ENCODE data around the gene SQSTM1. TPM values are rescaled to one million over a fixed set of nuclear protein-coding genes. Genes with fewer than 3 reads are reported as not detected.

Gene SQSTM1
- total RNA-seq, 1 donor from 2014 or later: 125 TPM

DNA sequence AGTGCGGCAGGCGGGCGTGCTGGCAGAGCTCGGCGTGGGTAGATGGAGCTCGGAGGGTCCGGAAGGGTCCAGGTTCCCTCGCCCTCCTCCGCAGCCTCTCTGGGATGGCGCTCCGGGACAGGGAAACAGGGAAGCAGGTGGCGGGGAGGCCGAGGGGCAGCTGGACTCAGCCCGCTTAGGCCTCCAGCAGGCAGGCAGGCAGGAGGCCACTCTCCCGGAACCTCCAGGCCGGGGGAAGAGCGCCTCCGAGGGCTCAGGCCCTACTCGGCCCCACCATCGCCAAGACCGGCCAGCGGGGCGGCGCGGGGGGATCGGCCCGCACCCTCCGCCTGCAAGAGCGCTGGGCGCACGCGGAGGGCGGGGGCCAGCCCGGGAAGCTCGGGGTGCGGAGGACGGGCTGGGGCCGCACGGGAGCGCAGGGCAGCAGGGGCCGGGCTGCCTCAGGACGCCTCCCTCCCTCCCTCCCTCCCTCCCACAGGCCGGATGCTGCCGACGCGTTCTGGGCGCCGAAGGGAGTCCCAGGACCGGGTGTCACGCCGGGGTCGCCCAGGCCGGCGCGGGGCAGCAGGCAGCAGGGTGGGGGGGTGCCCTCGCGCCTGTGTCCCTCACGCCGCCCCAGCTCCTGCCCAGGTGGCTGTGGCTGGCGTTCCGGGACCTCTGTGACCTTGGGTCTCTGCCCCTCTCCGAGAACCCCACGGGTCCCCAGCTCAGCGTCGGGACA lies 15.0 kb upstream of the SQSTM1 start:
- DNase-seq (ENCODE audit: low spot score): no peak

DNA sequence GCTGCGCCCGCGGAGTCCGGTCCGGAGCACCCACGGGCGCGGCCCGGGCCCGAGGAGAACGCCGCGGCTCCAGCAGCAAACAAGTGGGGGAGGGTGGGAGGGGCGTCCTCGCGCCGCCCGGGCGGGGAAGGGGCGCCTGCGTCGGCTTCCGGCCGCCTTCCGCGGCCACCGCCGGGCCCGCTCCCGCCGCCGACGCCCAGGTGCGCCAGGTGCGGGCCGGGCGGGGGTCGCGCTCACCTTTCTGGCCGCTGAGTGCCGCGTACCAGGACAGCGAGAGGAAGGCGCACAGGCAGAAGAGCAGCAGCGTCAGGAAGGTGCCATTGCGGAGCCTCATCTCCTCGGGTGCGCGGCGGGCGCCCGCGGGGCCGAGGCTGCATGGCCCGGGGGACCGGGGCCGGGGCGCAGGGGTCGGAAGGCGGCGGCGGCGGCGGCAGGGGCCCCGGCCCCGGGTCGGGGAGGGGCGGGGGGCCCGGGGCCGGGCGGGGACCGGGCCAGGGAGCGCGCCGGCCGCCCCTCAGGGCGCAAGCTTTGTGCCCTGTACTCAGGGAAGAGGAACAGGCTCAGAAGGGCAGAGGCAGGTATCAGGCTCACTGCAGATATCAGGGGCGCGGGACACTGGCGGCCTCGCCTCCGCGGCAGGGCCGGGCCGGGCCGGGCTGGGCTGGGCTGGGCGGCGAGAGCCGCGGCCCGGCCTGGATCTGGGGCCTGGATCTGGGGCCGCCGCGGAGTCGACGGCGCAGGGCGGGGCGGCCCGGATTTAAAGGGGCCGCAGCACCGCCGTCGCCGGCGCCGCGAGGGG lies 14.3 kb upstream of the SQSTM1 start, which contains the start of gene MGAT4B:
MGAT4B (minus strand) TSS at position 617 of the 799 bp plus-strand sequence; CDS start at position 334, 283 bp downstream.
- DNase-seq (ENCODE audit: low spot score): peak; percentile 84

DNA sequence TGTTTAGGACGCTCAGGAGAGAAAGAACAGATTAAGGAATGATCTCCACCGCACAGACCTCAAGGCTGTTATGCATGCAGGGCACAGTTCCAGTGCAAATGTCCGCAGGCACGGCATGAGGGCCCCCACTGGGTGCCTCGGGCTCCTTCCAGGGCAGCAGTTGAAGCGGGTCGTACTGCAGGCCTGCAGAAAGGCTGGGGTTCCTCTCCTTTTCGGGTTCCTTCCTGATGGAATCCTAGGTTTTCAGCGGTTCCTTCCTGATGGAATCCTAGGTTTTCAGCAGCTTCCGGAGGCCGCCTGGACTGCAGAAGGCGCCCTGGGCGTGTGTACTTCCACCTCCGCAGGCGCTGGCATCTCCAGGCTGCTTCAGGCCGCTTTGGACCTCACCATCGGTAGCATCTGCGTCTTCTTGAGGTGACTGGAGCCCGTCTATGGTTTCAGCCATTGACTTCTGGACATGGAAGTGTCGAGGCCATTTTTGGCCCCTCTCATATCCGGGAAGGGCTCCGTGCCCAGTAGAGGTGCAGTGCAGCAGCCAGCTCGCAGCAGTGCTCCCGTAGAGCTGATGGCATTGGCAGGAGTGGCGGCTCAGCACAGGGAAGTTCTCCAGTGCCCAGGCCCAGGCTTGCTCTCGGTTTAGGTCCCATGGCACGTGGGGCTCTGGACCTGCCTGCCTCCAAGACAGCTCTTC lies 8.4 kb upstream of the SQSTM1 start:
- DNase-seq (ENCODE audit: low spot score): no peak

DNA sequence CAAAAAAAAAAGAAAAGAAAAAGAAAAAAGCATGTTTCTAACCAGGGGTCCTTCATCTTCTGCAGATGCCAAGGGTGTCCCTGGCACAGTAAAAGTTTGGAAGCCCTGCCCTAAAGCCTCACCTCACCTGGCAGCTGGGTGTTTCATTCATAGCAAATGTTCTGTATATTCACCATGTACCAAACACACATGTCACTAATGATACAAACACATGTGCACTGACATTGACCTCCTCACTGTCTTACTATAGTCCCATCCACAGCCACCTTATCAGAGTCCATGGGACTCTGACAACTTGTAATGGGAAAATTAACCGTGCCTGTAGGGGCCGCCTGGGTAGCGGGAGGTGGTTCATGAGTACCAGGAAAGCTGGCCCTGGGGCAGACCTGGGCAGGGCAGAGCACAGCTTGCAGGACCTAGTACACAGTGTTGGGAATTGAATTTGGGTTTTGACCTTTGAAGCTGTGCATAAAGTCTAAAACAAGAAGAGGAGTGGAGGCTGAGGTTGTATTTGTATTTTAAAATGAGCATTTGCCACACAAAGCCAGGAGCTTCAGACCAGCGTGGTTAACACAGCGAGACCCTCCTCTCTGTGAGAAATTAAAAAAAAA lies 7.6 kb upstream of the SQSTM1 start:
- DNase-seq (ENCODE audit: low spot score): no peak

DNA sequence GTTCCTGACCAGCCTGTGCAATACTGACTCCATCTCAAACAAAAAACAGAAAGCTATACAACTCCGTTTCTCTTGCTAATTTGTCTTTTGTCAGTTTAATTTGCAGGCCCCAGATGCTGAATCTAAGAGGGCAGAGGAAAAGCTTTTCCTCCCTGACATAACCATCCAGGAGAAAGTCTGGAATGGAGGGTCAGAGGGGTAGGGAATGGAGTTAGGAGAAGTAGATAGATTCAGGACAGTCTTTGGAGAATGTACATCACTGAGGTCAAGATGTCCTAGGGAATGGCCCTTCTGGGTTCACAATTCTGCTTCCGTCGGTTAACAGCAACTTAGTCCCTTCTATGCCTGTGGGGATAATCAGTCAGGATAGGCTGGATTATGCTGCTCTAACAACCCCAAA lies 6.6 kb upstream of the SQSTM1 start:
- no peak for DNase-seq (ENCODE audit: low spot score)

DNA sequence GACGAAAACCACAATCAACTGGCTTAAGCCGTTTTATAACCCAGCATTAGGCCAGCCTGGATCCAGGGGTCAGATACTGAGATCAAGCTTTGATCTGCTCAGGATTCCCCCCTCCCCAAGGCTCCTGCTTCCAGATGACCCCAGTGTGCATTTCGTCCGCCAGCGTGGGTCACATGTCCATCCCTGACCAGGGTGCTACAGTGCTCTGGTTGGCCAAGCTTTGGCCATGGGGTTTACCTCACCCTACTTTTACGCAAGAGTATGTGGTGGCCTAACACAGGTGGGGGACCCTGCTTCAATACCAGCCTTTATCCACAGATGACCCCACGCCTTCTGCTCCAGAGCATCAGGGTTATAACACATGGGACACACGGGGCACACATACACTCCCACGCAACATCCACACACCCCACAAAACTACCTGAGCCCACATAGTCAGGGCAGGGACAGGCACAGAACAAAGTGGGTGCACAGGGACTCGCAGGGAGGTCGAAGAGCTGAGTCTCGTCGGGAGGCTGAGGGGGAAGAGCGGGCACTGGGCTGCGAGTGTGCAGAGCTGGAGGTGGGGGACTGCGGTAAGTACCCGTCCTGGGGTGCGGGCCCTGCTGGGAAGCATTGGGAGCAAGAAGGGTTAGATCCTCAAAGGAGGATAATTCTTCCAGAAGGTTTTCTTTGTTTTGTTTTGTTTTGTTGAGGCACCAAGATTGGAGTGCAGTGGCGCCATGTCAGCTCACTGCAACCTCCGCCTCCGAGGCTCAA lies 5.0 kb upstream of the SQSTM1 start:
- DNase-seq (ENCODE audit: low spot score): no peak

DNA sequence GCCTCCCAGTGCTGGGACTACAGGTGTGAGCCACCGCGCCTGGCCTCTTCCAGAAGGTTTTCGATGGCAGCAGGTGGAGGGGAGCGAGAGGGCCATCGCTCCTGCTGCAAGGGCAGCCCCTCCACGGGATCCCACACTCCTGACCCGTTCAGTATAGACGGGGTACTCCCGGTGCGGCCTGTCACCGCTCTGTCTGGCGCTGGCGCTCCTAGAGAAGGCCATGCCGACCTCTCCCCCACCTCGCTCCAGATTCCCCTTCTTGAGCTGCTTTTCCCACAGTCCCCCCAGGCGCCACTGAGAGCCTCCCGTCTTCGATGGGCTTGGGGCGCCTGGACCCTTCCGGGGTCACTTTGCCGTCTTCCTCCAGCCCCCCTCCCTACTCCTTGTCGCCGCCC lies 4.3 kb upstream of the SQSTM1 start:
- DNase-seq (ENCODE audit: low spot score): no peak

DNA sequence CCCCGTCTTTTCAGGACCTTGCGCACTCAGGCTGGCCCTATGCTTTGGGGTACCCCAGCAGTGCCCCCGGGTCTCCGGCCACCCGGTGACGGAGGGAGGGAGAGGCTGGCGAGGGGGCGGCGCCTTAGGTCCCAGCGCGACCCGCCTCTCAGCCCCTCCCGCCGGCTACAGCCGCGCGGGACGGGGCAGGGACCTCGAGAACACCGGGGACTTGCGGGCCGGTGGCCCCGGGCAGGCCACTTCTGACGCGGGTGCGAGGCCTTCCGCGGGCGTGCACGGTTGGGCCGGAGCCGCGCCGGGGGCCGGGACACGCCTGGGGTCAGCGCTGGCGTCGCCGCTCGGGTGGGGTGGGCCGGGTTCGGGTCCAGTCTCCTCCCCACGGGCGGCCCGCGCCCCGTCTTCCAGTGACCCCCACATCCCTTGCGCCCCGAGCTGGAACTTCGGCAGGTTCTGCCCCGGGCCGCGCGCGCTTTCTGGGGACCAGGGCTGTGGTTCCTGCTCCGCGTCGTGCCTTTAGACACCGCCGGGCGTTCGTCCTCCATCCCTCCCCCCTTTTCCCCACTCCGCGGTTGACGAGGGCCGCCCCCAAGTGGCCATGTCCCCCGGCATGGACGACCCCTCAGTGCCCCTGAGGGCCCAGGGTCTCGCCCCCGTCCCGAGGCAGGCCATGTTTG lies 3.8 kb upstream of the SQSTM1 start:
- DNase-seq (ENCODE audit: low spot score): no peak

DNA sequence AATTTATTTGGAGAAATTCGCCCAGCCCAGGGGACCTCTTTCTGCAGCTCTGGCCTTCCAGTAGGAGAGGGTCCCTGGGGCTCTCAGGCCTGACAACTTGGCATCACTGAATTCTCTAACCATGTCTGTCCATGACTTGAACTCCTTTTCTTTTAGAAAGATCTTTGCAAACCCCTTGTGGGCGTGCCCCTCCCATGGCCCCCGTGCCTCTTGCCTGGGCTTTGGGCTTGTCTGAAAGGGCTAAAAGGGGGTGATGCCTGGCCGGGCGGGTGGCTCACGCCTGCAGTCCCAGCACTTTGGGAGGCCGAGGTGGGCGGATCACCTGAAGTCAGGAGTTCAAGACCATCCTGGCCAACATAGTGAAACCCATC lies 3.2 kb upstream of the SQSTM1 start:
- DNase-seq (ENCODE audit: low spot score): no peak

DNA sequence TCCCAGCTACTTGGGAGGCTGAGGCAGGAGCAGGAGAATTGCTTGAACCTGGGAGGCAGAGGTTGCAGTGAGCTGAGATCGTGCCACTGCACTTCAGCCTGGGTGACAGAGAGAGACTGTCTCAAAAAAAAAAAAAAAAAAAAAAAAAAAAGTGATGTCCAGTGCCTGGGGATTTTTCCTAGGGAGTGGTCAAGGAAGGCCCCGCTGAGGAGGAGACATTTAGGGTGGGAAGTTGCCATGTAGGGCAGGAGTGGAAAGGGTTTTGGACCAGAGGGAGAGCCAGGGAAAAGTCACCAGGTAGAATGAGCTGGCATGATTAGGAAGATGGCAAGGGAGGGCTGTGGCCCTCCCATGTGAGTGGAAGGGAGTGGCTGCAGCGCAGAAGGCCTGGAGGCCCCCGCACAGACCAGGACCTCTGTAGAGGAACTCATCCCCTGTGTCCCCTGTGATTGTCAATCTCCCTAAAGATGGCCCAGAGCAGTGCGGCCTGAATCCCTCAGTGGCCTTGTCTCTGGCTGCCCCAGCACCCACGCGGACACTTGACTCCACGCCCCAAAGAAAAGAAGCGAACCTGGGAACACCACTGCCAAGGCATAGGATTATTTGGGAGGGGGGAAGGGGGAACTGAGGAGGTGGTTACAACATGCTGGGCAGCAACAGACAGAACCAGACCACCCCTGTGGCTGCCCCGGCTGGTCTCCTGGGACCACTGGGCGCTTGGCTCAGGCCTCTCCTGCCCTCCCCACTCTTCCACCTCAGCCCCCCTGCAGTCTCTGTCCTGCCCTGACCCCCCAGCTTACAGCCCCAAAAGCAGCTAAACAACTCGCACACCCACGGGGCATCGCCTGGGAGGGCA lies 2.6 kb upstream of the SQSTM1 start:
- no peak for DNase-seq (ENCODE audit: low spot score)

DNA sequence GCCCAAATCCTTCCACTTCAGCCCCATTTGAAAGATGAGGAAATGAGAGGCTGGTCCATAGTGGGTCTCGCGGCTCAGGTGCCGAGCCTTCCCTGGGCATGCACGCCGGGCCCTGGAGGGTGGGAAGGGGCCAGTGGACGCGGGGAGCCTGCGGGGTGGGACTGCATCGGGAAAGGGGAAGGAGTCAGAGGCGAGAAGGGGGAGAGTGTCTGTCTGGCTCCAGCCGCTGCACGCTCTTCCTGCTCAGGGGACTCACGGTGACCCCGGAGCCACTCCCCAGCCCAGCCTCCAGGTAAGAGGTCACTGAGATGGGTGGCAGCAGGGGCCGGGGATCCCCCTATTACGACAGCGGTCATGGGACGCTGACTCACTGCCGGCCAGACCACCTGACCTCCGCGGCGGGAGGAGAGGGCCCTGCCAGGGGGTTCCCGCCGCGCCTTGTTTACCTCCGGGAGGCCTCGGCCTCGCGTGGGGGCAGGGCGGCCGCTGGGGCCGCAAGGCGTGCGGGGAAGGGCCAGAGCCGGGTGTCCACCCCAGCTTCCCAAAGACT lies 1.9 kb upstream of the SQSTM1 start:
- peak; percentile 92 for DNase-seq (ENCODE audit: low spot score)

DNA sequence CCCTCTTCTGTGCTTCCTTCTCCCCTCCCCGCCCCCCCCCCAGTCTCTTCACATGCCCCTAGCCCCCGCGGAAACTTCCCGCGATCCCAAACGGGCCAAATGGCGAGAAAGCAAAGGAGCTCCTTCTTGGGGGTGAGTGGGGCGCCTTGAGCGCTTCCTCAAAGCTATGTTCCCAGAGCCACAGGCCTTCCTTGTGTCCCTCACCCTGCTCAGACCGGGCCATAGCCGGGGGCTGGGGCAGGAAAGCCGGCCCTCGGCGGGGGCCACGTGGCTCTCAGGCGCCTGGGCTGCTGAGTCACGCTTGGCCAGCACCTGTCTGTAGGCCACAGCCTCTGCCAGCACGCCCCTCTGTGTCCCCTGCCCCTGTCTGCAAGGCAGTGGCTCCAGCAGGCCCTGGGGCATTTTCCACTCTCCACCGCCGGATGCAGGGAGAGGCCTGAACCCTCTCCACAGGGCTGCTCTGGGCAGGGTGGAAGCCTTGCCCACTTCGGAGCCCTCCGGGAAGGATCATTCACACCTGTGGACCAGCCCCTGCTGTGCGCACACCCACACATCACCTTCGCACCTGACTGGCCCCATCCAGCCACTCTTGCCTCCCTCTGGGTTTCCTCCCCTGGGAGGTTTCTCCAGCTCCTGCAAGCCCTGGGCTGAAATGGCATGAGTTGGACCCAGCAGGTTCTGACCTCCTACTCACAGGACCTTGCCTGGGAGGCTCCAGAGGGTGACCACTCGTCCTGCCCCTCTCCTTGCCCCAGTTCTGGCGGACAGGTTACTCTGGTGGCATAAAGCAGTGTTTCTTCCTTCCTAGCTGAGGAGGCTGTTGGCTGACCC lies 1.2 kb upstream of the SQSTM1 start:
- DNase-seq (ENCODE audit: low spot score): peak; percentile 43

DNA sequence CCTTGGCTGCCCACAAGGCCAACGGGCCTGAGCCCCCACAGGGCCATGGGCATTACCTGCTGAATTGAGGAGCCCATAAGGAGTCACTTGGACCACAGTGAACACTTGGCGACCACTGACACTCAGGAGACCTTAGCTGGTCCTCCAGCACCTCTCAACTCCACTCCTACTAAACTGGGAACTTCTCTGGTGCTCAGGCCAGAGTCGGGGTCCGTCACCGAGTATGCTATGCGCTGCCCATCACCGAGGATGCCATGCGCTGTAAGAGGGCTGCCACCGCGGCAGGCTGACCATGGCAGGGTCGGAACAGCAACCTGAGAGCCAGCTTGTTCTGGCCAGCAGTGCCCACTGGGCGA lies 600 bp upstream of the SQSTM1 start:
- DNase-seq (ENCODE audit: low spot score): no peak

DNA sequence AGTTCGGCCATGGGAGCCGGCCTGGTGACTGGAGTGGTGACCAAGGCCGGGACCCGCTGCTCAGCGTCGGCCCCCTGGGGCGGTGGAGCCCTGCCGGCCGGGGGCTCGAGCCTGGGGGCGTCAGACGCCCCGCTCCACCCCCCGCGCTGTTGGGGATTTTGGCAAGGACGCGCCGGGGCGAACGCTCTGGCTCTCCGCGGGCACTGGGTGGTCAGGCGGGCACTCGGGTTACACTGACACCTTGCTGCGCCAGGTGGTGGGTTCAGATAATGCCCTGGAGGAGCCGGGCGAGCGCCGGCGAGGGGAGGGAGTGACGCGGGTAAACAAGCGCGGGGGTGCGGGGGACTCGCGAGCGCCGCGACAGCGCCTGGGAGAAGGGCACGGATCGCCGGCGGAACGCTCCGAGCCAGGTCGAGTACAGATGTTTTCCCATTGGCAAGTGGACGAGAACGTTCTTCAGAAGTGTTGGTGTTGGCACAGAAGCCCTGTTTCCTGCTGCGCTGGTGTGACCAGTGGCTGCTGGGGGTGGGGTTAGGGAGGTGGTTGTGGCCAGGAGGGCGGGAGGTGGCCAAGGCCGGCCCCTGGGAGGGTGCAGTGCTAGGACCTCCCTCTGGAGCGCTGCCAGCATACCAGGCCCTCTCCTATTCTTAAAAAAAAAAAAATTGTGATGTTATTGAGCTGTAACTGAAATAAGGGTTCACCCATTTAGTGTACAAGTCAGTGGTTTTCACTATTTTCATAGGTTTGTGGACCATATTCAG lies 773 bp downstream of the SQSTM1 start:
- DNase-seq (ENCODE audit: low spot score): peak; percentile 94

DNA sequence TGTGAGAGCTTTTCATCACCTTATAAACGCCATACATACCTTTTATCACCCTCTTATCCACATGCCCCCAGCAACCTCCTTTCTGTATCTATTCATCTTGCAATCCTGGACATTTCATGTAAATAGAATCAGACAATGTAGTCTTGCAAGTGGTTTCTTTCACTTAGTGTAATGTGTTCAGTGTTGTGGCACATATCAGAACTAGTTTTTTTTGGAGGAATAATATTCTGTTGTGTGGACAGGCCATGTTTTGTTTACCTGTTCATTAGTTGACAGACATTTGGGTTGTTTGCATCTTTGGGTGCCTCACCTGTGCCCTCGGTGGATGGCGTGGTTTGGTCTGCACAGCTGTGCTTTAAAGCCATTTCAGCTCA lies 1.3 kb downstream of the SQSTM1 start:
- no peak for DNase-seq (ENCODE audit: low spot score)

DNA sequence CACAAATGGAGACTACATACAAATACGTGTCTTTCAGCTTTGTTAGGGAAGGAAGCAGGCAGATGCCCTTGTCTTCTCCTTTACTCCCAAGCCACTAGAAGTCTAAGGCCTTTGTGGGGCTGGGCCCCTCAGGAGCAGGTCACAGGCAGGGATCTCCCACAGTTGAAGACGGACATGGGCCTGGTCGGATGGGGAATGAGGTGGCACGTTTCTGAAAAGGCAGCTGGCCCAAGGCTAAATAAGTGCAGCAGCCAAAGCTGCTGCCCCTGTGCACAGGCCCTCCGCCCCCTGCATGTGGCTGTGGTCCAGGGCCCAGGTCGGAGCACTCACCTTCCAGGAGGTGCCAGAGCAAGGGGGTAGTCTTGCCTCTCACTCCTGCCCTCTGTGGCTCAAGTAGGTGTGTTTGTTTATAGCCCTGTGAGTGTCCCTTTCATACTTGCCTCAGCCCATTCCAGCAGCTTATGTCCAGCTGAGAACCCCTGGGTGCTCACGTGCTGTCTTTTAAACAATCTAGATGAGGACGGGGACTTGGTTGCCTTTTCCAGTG lies 1.8 kb downstream of the SQSTM1 start:
- no peak for DNase-seq (ENCODE audit: low spot score)

DNA sequence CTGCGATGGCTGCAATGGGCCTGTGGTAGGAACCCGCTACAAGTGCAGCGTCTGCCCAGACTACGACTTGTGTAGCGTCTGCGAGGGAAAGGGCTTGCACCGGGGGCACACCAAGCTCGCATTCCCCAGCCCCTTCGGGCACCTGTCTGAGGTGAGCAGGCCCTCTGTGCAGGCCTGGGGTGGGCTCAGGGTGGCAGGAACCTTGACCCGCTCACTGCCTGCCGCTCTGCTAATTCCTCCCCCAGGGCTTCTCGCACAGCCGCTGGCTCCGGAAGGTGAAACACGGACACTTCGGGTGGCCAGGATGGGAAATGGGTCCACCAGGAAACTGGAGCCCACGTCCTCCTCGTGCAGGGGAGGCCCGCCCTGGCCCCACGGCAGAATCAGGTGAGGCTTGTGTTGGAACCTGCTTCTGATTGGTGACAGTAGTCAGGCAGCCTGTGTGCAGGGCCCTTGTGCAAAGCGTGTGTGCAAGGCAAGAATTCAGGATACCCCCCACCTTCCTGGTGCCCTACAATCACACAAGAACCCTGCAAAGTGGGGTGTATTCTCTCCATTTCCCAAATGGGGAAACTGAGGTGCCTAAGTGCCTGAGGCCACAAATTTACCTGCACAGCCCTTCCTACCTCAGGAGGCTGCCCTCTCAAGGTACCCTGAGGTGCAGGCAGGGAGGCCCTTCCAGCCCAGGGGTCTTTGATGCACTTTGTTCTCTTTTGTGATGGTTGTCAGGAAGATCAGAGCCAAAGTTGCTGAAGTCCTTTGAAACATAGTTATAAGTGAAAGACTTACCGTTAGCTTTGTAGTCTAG lies 3.4 kb downstream of the SQSTM1 start:
- DNase-seq (ENCODE audit: low spot score): no peak

Data from umbilical cord (tissue), 2 donors.